HG03175 (cell line): ENCODE measurements around the gene SPON1.
"Not testable (repeated sequence)": the region's sequence is repeated elsewhere in the genome, so short reads cannot be mapped to it uniquely, and the experiment has no call there.

ENCODE experiments used
- ATAC-seq: cut with Tn5 transposase; IDR thresholded peaks from one replicate; pipeline ENCODE4 v1.9.1; 2021; ENCODE audit warnings: mild to moderate bottlenecking, moderate library complexity; ENCODE audit not compliant: unreplicated experiment

Gene SPON1

GRCh38 chr11:14112721-14113120, 150.2 kb downstream of the SPON1 start:
- no peak for ATAC-seq

- ATAC-seq = no peak
These were observed 151.7 kb downstream of the SPON1 start for GRCh38 chr11:14114269-14114668.

GRCh38 chr11:14114786-14115185, 152.3 kb downstream of the SPON1 start:
- ATAC-seq = no peak

GRCh38 chr11:14117632-14118031, 155.1 kb downstream of the SPON1 start:
- ATAC-seq = no peak

- no peak for ATAC-seq
These were observed 155.5 kb downstream of the SPON1 start for GRCh38 chr11:14118072-14118471.

GRCh38 chr11:14119357-14119756, 156.8 kb downstream of the SPON1 start:
- ATAC-seq = no peak

GRCh38 chr11:14124350-14124749, 161.8 kb downstream of the SPON1 start:
- no peak for ATAC-seq

GRCh38 chr11:14124886-14125285, 162.4 kb downstream of the SPON1 start:
- no peak for ATAC-seq

- no peak for ATAC-seq
These were observed 163.0 kb downstream of the SPON1 start for GRCh38 chr11:14125529-14125928.

- no peak for ATAC-seq
These were observed 165.2 kb downstream of the SPON1 start for GRCh38 chr11:14127679-14128078.

GRCh38 chr11:14132312-14132711, 169.8 kb downstream of the SPON1 start:
- ATAC-seq = no peak

GRCh38 chr11:14133381-14133780, 170.9 kb downstream of the SPON1 start:
- no peak for ATAC-seq

- no peak for ATAC-seq
These were observed 174.0 kb downstream of the SPON1 start for GRCh38 chr11:14136561-14136960.

- no peak for ATAC-seq
These were observed 174.8 kb downstream of the SPON1 start for GRCh38 chr11:14137284-14137683.

GRCh38 chr11:14140991-14141390, 178.5 kb downstream of the SPON1 start:
- ATAC-seq = no peak

- ATAC-seq = no peak
These were observed 179.2 kb downstream of the SPON1 start for GRCh38 chr11:14141676-14142075.

- ATAC-seq = no peak
These were observed 182.4 kb downstream of the SPON1 start for GRCh38 chr11:14144934-14145333.

- no peak for ATAC-seq
These were observed 186.2 kb downstream of the SPON1 start for GRCh38 chr11:14148653-14149273.

GRCh38 chr11:14149683-14150082, 187.2 kb downstream of the SPON1 start:
- no peak for ATAC-seq

GRCh38 chr11:14150878-14151277, 188.4 kb downstream of the SPON1 start:
- no peak for ATAC-seq

GRCh38 chr11:14154103-14154502, 191.6 kb downstream of the SPON1 start:
- ATAC-seq = not testable (repeated sequence)

GRCh38 chr11:14158393-14158792, 195.9 kb downstream of the SPON1 start:
- ATAC-seq = no peak

GRCh38 chr11:14163576-14163975, 201.1 kb downstream of the SPON1 start:
- ATAC-seq = no peak
